ENCODE results near the gene GABRB2. TPM values are rescaled to one million over a fixed set of nuclear protein-coding genes. Genes with fewer than 3 reads are reported as not detected.

The GABRB2 gene
- total RNA-seq, 1 donor from 2014 or later = not detected

- H3K27ac Mint-ChIP-seq (ENCODE audit: unreplicated experiment) = no peak overlapping the region
- DNase-seq (ENCODE audit: extremely low spot score, unreplicated experiment) = no peak
- H3K4me3 Mint-ChIP-seq (ENCODE audit: unreplicated experiment) = no peak overlapping the region
- TF ChIP-seq CTCF (IDR thresholded peaks at IDR 0.05) = no peak
- H3K4me1 Mint-ChIP-seq (ENCODE audit: unreplicated experiment) = no peaks in the 10 kb centered on the region
- H3K9me3 Mint-ChIP-seq (ENCODE audit: unreplicated experiment) = no peaks in the 10 kb centered on the region
- no peaks in the 10 kb centered on the region for H3K27me3 Mint-ChIP-seq (ENCODE audit: unreplicated experiment)
- H3K36me3 Mint-ChIP-seq (ENCODE audit: unreplicated experiment) = no peaks in the 10 kb centered on the region
Measured at GRCh38 chr5:161387121-161387520, 159.4 kb downstream of the GABRB2 start.

GRCh38 chr5:161385027-161385426 is 161.5 kb downstream of the GABRB2 start:
- Mint-ChIP-seq H3K9me3 (ENCODE audit: unreplicated experiment) (no peaks in the 10 kb centered on the region), H3K4me3 (ENCODE audit: unreplicated experiment) (no peak overlapping the region), H3K27ac (ENCODE audit: unreplicated experiment) (no peak overlapping the region), H3K27me3 (ENCODE audit: unreplicated experiment) (no peaks in the 10 kb centered on the region), H3K36me3 (ENCODE audit: unreplicated experiment) (no peaks in the 10 kb centered on the region), H3K4me1 (ENCODE audit: unreplicated experiment) (no peaks in the 10 kb centered on the region)
- TF ChIP-seq CTCF (IDR thresholded peaks at IDR 0.05) = no peak
- no peak for DNase-seq (ENCODE audit: extremely low spot score, unreplicated experiment)

GRCh38 chr5:161382685-161383084 is 163.8 kb downstream of the GABRB2 start:
- no peaks in the 10 kb centered on the region for H3K9me3 Mint-ChIP-seq (ENCODE audit: unreplicated experiment)
- no peak overlapping the region for H3K27ac Mint-ChIP-seq (ENCODE audit: unreplicated experiment)
- no peak for TF ChIP-seq CTCF (IDR thresholded peaks at IDR 0.05)
- H3K36me3 Mint-ChIP-seq (ENCODE audit: unreplicated experiment) = no peaks in the 10 kb centered on the region
- H3K27me3 Mint-ChIP-seq (ENCODE audit: unreplicated experiment) = peaks cover 2% of the 10 kb centered on the region
- no peak for DNase-seq (ENCODE audit: extremely low spot score, unreplicated experiment)
- H3K4me3 Mint-ChIP-seq (ENCODE audit: unreplicated experiment) = no peak overlapping the region
- H3K4me1 Mint-ChIP-seq (ENCODE audit: unreplicated experiment) = no peaks in the 10 kb centered on the region

GRCh38 chr5:161380486-161380885 is 166.0 kb downstream of the GABRB2 start:
- no peak for TF ChIP-seq CTCF (IDR thresholded peaks at IDR 0.05)
- Mint-ChIP-seq H3K4me3 (ENCODE audit: unreplicated experiment) (no peak overlapping the region), H3K27me3 (ENCODE audit: unreplicated experiment) (peaks cover 2% of the 10 kb centered on the region), H3K4me1 (ENCODE audit: unreplicated experiment) (no peaks in the 10 kb centered on the region), H3K9me3 (ENCODE audit: unreplicated experiment) (no peaks in the 10 kb centered on the region), H3K36me3 (ENCODE audit: unreplicated experiment) (no peaks in the 10 kb centered on the region), H3K27ac (ENCODE audit: unreplicated experiment) (no peak overlapping the region)
- no peak for DNase-seq (ENCODE audit: extremely low spot score, unreplicated experiment)

GRCh38 chr5:161378701-161379100 is 167.8 kb downstream of the GABRB2 start:
- Mint-ChIP-seq H3K4me1 (ENCODE audit: unreplicated experiment) (no peaks in the 10 kb centered on the region), H3K27ac (ENCODE audit: unreplicated experiment) (no peak overlapping the region), H3K4me3 (ENCODE audit: unreplicated experiment) (no peak overlapping the region), H3K9me3 (ENCODE audit: unreplicated experiment) (no peaks in the 10 kb centered on the region), H3K36me3 (ENCODE audit: unreplicated experiment) (no peaks in the 10 kb centered on the region), H3K27me3 (ENCODE audit: unreplicated experiment) (peaks cover 2% of the 10 kb centered on the region)
- TF ChIP-seq CTCF (IDR thresholded peaks at IDR 0.05) = no peak
- DNase-seq (ENCODE audit: extremely low spot score, unreplicated experiment) = no peak

All from osteocyte (in vitro differentiated cells).